SIG-M5 treated with dmso at 0.1 percent for 504 hours (cell line): Measurements from ENCODE around the gene HYPK.
A peak's percentile ranks its signal among the peaks of the same experiment; 100 is the strongest.

Source experiments
- DNase-seq: peaks from one replicate; lab custom pipeline; 2025; ENCODE audit not compliant: unreplicated experiment; lab: John Stamatoyannopoulos, UW

Gene HYPK

GRCh38 chr15:43800286-43801141 is at the start of gene HYPK:
TSS of gene HYPK (plus strand) at chr15:43800599. CDS start at chr15:43800623, 24 bp downstream.
- peak; percentile 85 for DNase-seq

GRCh38 chr15:43751885-43752284 is 48.5 kb upstream of the HYPK start:
- DNase-seq, result no peak

- DNase-seq, result no peak
Observed at GRCh38 chr15:43762824-43763223, 37.6 kb upstream of the HYPK start.

- no peak for DNase-seq
Observed at GRCh38 chr15:43763819-43764446, 36.5 kb upstream of the HYPK start.

- DNase-seq, result peak; percentile 73
Observed at GRCh38 chr15:43769584-43770228, 30.7 kb upstream of the HYPK start.

GRCh38 chr15:43771816-43772215 is 28.6 kb upstream of the HYPK start:
- no peak for DNase-seq

- DNase-seq, result no peak
Observed at GRCh38 chr15:43772624-43773023, 27.8 kb upstream of the HYPK start.

GRCh38 chr15:43774062-43774461 is 26.3 kb upstream of the HYPK start:
- DNase-seq, result no peak

GRCh38 chr15:43775411-43775965 is 24.9 kb upstream of the HYPK start:
- DNase-seq, result no peak

GRCh38 chr15:43776101-43776717 is 24.2 kb upstream of the HYPK start:
- DNase-seq, result no peak

- peak; percentile 72 for DNase-seq
Observed at GRCh38 chr15:43776718-43777266, 23.6 kb upstream of the HYPK start, which contains the start of gene ELL3. TSS of gene ELL3 (minus strand) at chr15:43776966. CDS start at chr15:43776901, 65 bp downstream.

- peak; percentile 75 for DNase-seq
Observed at GRCh38 chr15:43777267-43777914, 23.0 kb upstream of the HYPK start.

- no peak for DNase-seq
Observed at GRCh38 chr15:43779016-43779415, 21.4 kb upstream of the HYPK start.

- DNase-seq, result no peak
Observed at GRCh38 chr15:43789409-43789808, 11.0 kb upstream of the HYPK start.

GRCh38 chr15:43791993-43792760 is 8.2 kb upstream of the HYPK start, which contains the start of gene SERF2:
TSS of gene SERF2 (plus strand) at chr15:43792320. CDS start at chr15:43792377, 57 bp downstream.
- peak; percentile 96 for DNase-seq

- peak; percentile 22 for DNase-seq
Observed at GRCh38 chr15:43792761-43793476, 7.5 kb upstream of the HYPK start.

- no peak for DNase-seq
Observed at GRCh38 chr15:43793647-43794046, 6.8 kb upstream of the HYPK start.

GRCh38 chr15:43794269-43795037 is 5.9 kb upstream of the HYPK start:
- DNase-seq, result no peak
